PFSK-1 (cell line): ENCODE measurements around the gene FAM3C.

Experiments used
- FOXP2 ChIP-seq: optimal IDR thresholded peaks from 2 replicates; pipeline ENCODE3; 2011; ENCODE audit warnings: borderline replicate concordance, control low read depth, inconsistent platforms; ENCODE audit not compliant: insufficient read depth; ENCODE audit errors: extremely low read length, extremely low read depth
- POLR2AphosphoS5 ChIP-seq: IDR thresholded peaks from 2 replicates; pipeline ENCODE4 v1.6.1; 2012; ENCODE audit warnings: low read depth, mild to moderate bottlenecking, control low read depth, low read length, moderate library complexity
- SIN3A ChIP-seq: IDR thresholded peaks from 2 replicates; pipeline ENCODE4 v1.6.1; 2012; ENCODE audit warnings: mild to moderate bottlenecking, low read length, moderate library complexity, borderline replicate concordance; ENCODE audit not compliant: insufficient read depth
- TAF1 ChIP-seq: IDR thresholded peaks from 2 replicates; pipeline ENCODE4 v1.6.1; 2012; ENCODE audit warnings: low read length, control low read depth, borderline replicate concordance; ENCODE audit not compliant: insufficient read depth
- TF ChIP-seq, protein P1 (sequence below), 2 experiments: IDR thresholded peaks; 2 replicates each; pipeline versions ENCODE4 v1.6.1 to v1.8.0; 2011 to 2012; ENCODE audit warnings: low read depth in 2 of 2, low read length in 2 of 2, control low read depth in 1 of 2, inconsistent platforms in 1 of 2, mild to moderate bottlenecking in 1 of 2, moderate library complexity in 1 of 2; ENCODE audit not compliant: insufficient read depth in 1 of 2

DNA sequence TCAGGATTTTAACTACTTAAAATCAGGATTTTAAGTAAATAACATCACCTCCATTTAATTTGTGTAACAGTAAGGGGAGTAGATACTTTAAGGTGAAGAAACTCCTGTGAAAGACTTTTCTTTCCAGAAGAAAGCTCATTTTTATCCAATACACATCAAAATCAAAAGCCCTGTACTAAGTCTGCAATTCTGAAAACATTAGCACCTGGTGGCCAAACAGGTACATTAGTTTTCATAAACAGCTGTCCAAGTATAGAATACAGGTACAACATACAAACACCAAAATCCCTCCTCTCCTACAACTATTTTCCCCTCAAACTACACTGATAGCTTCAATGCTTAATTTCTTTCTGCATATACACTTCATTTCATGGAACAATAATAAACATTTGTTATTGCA, 22.9 kb downstream of the FAM3C start:
- TF ChIP-seq SIN3A (no peak), POLR2AphosphoS5 (no peak), TAF1 (no peak), FOXP2 (no peak)
- TF ChIP-seq, protein P1, sequence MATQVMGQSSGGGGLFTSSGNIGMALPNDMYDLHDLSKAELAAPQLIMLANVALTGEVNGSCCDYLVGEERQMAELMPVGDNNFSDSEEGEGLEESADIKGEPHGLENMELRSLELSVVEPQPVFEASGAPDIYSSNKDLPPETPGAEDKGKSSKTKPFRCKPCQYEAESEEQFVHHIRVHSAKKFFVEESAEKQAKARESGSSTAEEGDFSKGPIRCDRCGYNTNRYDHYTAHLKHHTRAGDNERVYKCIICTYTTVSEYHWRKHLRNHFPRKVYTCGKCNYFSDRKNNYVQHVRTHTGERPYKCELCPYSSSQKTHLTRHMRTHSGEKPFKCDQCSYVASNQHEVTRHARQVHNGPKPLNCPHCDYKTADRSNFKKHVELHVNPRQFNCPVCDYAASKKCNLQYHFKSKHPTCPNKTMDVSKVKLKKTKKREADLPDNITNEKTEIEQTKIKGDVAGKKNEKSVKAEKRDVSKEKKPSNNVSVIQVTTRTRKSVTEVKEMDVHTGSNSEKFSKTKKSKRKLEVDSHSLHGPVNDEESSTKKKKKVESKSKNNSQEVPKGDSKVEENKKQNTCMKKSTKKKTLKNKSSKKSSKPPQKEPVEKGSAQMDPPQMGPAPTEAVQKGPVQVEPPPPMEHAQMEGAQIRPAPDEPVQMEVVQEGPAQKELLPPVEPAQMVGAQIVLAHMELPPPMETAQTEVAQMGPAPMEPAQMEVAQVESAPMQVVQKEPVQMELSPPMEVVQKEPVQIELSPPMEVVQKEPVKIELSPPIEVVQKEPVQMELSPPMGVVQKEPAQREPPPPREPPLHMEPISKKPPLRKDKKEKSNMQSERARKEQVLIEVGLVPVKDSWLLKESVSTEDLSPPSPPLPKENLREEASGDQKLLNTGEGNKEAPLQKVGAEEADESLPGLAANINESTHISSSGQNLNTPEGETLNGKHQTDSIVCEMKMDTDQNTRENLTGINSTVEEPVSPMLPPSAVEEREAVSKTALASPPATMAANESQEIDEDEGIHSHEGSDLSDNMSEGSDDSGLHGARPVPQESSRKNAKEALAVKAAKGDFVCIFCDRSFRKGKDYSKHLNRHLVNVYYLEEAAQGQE (IDR thresholded peaks at IDR 0.05; ENCODE audit: insufficient read depth in 1 of 2, low read depth in 2 of 2, low read length in 2 of 2) = no peak
